ENCODE data around the gene ARHGEF3. TPM values are rescaled to one million over a fixed set of nuclear protein-coding genes. Genes with fewer than 3 reads are reported as not detected.

Gene ARHGEF3
- total RNA-seq, 1 donor from 2014 or later = 37.5 TPM

GRCh38 chr3:56802378-56802745 lies 613 bp upstream of the ARHGEF3 start:
- intact Hi-C loops (cut with DNase I) = loop anchor here (5.0 to 10.0 kb wide), 2 partner anchors 100 to 182 kb away; no protein-coding TSS in a partner anchor
- H3K4me1 ChIP-seq = peaks cover 25% of the 10 kb centered on the region
- peak overlapping the region; percentile 89 for H3K4me3 ChIP-seq
- DNase-seq = no peak
- ATAC-seq = no peak
- TF ChIP-seq, protein P1, sequence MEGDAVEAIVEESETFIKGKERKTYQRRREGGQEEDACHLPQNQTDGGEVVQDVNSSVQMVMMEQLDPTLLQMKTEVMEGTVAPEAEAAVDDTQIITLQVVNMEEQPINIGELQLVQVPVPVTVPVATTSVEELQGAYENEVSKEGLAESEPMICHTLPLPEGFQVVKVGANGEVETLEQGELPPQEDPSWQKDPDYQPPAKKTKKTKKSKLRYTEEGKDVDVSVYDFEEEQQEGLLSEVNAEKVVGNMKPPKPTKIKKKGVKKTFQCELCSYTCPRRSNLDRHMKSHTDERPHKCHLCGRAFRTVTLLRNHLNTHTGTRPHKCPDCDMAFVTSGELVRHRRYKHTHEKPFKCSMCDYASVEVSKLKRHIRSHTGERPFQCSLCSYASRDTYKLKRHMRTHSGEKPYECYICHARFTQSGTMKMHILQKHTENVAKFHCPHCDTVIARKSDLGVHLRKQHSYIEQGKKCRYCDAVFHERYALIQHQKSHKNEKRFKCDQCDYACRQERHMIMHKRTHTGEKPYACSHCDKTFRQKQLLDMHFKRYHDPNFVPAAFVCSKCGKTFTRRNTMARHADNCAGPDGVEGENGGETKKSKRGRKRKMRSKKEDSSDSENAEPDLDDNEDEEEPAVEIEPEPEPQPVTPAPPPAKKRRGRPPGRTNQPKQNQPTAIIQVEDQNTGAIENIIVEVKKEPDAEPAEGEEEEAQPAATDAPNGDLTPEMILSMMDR (IDR thresholded peaks at IDR 0.05) = no peak
- H3K27ac ChIP-seq = no peak overlapping the region
- no peaks in the 10 kb centered on the region for H3K27me3 ChIP-seq
- H3K36me3 ChIP-seq = no peaks in the 10 kb centered on the region
- H3K9me3 ChIP-seq = no peaks in the 10 kb centered on the region

DNA sequence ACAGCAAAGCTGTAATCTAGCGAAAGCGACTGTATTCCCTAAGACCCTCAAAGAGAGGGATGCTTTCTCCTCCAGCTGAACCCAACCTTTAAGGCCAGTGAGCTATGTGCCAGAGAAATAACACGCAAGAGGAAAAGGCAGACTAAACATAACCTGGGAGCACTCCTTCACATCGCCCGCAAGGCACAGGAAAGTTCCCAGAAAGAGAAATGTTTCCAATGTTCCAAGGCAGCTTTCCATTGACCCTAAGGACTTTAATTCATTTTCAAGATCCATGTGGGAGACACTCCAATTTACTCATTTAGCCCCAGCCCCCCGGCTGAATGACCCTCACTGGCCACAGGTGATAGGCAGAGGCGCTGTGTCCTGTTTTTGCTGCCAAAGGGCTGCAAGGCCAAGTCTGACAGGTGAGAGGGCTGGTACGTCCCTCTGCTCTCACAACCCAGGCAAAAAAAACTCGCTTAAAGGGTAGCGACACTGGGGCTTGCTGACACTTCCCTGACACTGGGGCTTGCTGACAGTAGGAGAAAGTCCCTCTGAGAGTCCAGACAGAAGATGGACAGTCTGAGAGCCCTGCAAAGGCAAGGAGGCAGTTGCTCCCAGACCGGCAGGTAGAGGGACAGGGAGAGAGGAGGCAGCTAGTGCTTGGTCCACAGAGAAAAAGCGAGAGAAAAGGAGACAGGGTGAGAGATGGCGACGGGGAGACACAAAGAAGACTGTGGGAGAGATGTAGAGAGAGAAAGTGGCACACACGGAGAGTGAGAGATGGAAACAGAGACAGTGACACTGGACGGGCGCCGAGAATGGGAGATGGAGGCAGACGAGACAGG lies 702 bp downstream of the ARHGEF3 start:
- ATAC-seq = peak; percentile 3
- peaks cover 38% of the 10 kb centered on the region for H3K4me1 ChIP-seq
- H3K27me3 ChIP-seq = no peaks in the 10 kb centered on the region
- H3K9me3 ChIP-seq = no peaks in the 10 kb centered on the region
- intact Hi-C loops (cut with DNase I) = loop anchor here (5.0 to 10.0 kb wide), 2 partner anchors 99 to 184 kb away; no protein-coding TSS in a partner anchor
- peak overlapping the region; percentile 77 for H3K27ac ChIP-seq
- TF ChIP-seq, protein P1 (IDR thresholded peaks at IDR 0.05) = no peak
- DNase-seq = no peak
- H3K36me3 ChIP-seq = no peaks in the 10 kb centered on the region
- peak overlapping the region; percentile 89 for H3K4me3 ChIP-seq

DNA sequence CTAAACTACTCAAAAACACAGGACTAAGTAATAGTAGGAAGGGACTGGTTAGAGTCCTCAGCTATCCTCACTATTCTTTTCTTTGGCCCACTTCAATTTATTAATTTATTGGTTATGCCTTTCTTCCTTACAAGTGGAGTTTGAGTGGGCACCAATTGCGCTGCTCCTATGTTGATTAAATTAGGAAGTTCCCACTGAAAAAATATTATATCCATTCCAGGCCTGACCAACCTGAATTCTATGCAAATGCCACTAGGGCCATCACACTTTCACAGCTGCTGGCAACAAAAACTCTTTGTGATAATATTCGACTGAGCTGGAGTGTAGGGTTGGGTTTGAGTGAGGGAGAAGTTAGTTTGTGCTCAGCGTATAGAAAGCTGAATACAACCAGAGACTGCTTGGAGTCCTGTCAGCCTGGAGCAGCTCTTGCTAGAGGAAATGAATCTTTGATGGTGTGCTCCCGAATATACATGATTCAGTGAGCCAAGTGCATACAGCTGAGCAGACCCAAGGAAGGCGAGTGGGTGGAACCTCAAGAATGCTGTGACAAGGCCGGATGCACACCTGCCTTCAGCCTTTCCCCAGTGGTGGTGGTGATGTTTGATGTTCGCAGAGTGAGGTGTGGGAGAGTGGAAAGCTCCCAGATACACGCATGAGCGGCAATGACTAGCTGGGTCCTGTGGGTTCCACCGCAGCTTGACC lies 1.5 kb downstream of the ARHGEF3 start:
- intact Hi-C loops (cut with DNase I) = loop anchor here (5.0 to 10.0 kb wide), 2 partner anchors 98 to 185 kb away; no protein-coding TSS in a partner anchor

GRCh38 chr3:56799251-56799882 lies 2.4 kb downstream of the ARHGEF3 start:
- Histone ChIP-seq H3K27ac (peak overlapping the region; percentile 77), H3K27me3 (no peaks in the 10 kb centered on the region), H3K4me3 (peak overlapping the region; percentile 89), H3K9me3 (no peaks in the 10 kb centered on the region), H3K36me3 (no peaks in the 10 kb centered on the region), H3K4me1 (peaks cover 55% of the 10 kb centered on the region)
- TF ChIP-seq, protein P1 (IDR thresholded peaks at IDR 0.05) = peak; percentile 66
- DNase-seq (no peak), ATAC-seq (no peak)
- intact Hi-C loops (cut with DNase I) = no loop called here

More for the DNA sequence above, 1.5 kb downstream of the ARHGEF3 start:
- Histone ChIP-seq H3K4me1 (peaks cover 45% of the 10 kb centered on the region), H3K27me3 (no peaks in the 10 kb centered on the region), H3K9me3 (no peaks in the 10 kb centered on the region), H3K4me3 (peak overlapping the region; percentile 89), H3K27ac (peak overlapping the region; percentile 77), H3K36me3 (no peaks in the 10 kb centered on the region)
- ATAC-seq (peak; percentile 1), DNase-seq (no peak)
- TF ChIP-seq, protein P1 (IDR thresholded peaks at IDR 0.05) = no peak

DNA sequence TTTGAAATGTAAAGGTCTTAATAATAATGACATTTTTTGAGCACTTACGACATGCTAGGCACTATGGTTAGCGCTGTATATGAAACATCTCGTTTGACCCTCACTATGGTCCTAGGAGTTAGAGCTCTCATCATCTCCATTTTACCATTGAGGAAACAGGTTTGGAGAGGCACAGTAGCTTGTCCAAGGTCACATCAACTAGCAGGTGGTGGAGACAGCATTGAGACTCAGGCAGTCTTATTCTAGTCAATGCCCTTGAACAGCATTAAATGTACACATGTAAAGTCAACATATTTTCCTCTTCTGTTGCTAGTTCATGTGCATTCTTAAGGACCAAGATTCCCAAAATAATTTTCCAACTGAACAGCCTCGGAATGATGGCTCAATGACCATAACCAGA lies 4.8 kb downstream of the ARHGEF3 start:
- intact Hi-C loops (cut with DNase I) = no loop called here
- TF ChIP-seq, protein P1 (IDR thresholded peaks at IDR 0.05) = no peak
- Histone ChIP-seq H3K9me3 (no peaks in the 10 kb centered on the region), H3K27ac (peak overlapping the region; percentile 59), H3K36me3 (no peaks in the 10 kb centered on the region), H3K27me3 (no peaks in the 10 kb centered on the region), H3K4me1 (peaks cover 67% of the 10 kb centered on the region), H3K4me3 (no peak overlapping the region)
- ATAC-seq (no peak), DNase-seq (no peak)

Measured in upper lobe of right lung (tissue), 1 donor.